SK-N-MC (cell line): ENCODE results near the gene MAPKBP1.

Experiments
- DNase-seq: peaks from one replicate; pipeline ENCODE4 v3.0.0-alpha.2; 2011; ENCODE audit warnings: low read depth, low spot score
- H3K27ac ChIP-seq: fragments of 200-600 bp; sonication (generic); 2 replicates; pipeline ENCODE4 v1.5.1; 2016; ENCODE audit warnings: mixed run types
- H3K36me3 ChIP-seq: fragments of 200-600 bp; sonication (generic); 2 replicates; pipeline ENCODE4 v1.6.1; 2017; ENCODE audit warnings: antibody characterized with exemption, low read length, mixed read lengths; ENCODE audit not compliant: insufficient read depth
- H3K4me3 ChIP-seq: fragments of 200-600 bp; sonication (generic); 2 replicates; pipeline ENCODE4 v1.5.1; 2016
- H3K9ac ChIP-seq: fragments of 200-600 bp; sonication (generic); 2 replicates; pipeline ENCODE4 v1.8.0; 2017; ENCODE audit warnings: mixed run types, mixed read lengths; ENCODE audit not compliant: insufficient read length
- H3K9me3 ChIP-seq: fragments of 200-600 bp; sonication (generic); 2 replicates; pipeline ENCODE4 v1.6.1; 2017; ENCODE audit warnings: low read depth, mild to moderate bottlenecking, antibody characterized with exemption, low read length, moderate library complexity, mixed read lengths
- EZH2 ChIP-seq: fragments of 200-600 bp; sonication (generic); IDR thresholded peaks from one replicate; pipeline ENCODE4 v1.6.1; 2017; ENCODE audit warnings: antibody characterized with exemption
- FOXP2 ChIP-seq: optimal IDR thresholded peaks from 2 replicates; pipeline ENCODE3; 2011; ENCODE audit warnings: mild to moderate bottlenecking, moderate library complexity; ENCODE audit not compliant: insufficient read depth; ENCODE audit errors: extremely low read length, control extremely low read depth
- POLR2AphosphoS5 ChIP-seq: IDR thresholded peaks from 2 replicates; pipeline ENCODE4 v1.6.1; 2012; ENCODE audit warnings: mild to moderate bottlenecking, low read depth, low read length, borderline replicate concordance

The MAPKBP1 gene

DNA sequence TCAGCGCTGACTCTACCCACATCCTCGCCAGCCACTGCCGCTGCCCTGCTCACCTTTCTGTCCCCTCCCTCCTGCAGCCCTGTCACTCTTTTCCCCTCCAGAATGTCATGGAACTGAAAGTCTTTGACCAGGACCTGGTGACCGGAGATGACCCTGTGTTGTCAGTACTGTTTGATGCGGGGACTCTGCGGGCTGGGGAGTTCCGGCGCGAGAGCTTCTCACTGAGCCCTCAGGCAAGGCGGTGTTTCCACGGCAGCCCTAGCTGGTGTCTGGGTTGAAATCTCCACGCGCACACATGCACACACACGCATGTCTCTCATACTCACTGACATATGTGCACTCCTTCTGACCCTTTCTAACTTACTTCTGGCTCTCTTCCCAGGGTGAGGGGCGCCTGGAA is 66.4 kb downstream of the MAPKBP1 start:
- H3K4me3 ChIP-seq: no peak overlapping the region
- no peak overlapping the region for H3K27ac ChIP-seq
- TF ChIP-seq FOXP2 (no peak), EZH2 (no peak), POLR2AphosphoS5 (no peak)
- H3K36me3 ChIP-seq: no peaks in the 10 kb centered on the region
- H3K9me3 ChIP-seq: no peaks in the 10 kb centered on the region
- DNase-seq: no peak
- H3K9ac ChIP-seq: no peak overlapping the region

GRCh38 chr15:41841131-41841530 is 66.8 kb downstream of the MAPKBP1 start:
- Histone ChIP-seq H3K4me3 (no peak overlapping the region), H3K36me3 (no peaks in the 10 kb centered on the region), H3K9me3 (no peaks in the 10 kb centered on the region), H3K27ac (no peak overlapping the region), H3K9ac (no peak overlapping the region)
- no peak for DNase-seq
- TF ChIP-seq EZH2: no peak
- no peak for TF ChIP-seq POLR2AphosphoS5
- TF ChIP-seq FOXP2: no peak

- no peak for DNase-seq
- no peak overlapping the region for H3K4me3 ChIP-seq
- no peaks in the 10 kb centered on the region for H3K9me3 ChIP-seq
- no peaks in the 10 kb centered on the region for H3K36me3 ChIP-seq
- TF ChIP-seq EZH2 (no peak), POLR2AphosphoS5 (no peak), FOXP2 (no peak)
- H3K27ac ChIP-seq: no peak overlapping the region
- no peak overlapping the region for H3K9ac ChIP-seq
These were observed 67.9 kb downstream of the MAPKBP1 start for GRCh38 chr15:41842229-41842628.

GRCh38 chr15:41843571-41843970 is 69.3 kb downstream of the MAPKBP1 start:
- H3K9ac ChIP-seq: no peak overlapping the region
- no peak overlapping the region for H3K4me3 ChIP-seq
- H3K36me3 ChIP-seq: no peaks in the 10 kb centered on the region
- H3K27ac ChIP-seq: no peak overlapping the region
- H3K9me3 ChIP-seq: no peaks in the 10 kb centered on the region
- no peak for DNase-seq
- TF ChIP-seq EZH2: no peak
- TF ChIP-seq FOXP2: no peak
- TF ChIP-seq POLR2AphosphoS5: no peak

GRCh38 chr15:41844814-41845213 is 70.5 kb downstream of the MAPKBP1 start:
- Histone ChIP-seq H3K27ac (no peak overlapping the region), H3K9me3 (no peaks in the 10 kb centered on the region), H3K4me3 (no peak overlapping the region), H3K36me3 (no peaks in the 10 kb centered on the region), H3K9ac (no peak overlapping the region)
- no peak for DNase-seq
- no peak for TF ChIP-seq POLR2AphosphoS5
- no peak for TF ChIP-seq EZH2
- no peak for TF ChIP-seq FOXP2

DNA sequence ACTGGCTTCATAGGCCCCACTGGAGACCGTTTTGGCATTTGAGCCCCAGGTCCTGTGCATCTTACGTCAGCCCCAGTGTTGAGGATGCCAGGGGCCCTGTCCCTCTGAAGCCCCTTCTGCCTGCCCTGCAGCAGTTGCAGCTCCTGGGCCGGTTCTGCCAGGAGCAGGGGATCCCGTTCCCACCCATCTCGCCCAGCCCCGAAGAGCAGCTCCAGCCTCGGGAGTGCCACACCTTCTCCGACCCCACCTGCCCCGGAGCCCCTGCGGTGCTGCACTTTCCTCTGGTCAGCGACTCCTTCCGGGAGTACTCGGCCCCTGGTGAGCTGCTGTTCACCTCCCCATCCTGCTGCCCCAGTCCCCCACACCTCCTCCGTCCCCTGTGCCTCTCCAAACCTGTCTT is 72.9 kb downstream of the MAPKBP1 start:
- no peak for DNase-seq

DNA sequence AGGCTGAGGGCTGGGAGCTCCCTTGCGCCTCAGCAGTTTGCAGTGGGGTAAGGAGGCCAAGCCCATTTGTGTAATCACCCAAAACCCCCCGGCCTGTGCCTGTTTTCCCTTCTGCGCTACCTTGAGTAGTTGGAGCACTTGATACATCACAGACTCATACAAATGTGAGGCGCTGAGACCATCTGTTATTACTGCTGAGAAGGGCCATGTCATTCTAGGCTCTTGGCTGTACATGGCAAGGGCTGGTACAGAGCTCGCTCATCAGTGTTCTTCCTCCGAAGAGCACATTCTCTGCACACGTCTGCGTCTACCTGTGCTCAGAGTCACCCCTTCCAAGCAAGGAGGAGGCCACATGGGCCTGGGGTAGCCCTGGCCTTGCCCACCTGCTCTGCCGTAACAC is 73.7 kb downstream of the MAPKBP1 start:
- no peak overlapping the region for H3K4me3 ChIP-seq
- TF ChIP-seq POLR2AphosphoS5 (no peak), EZH2 (no peak), FOXP2 (no peak)
- DNase-seq: no peak
- no peak overlapping the region for H3K9ac ChIP-seq
- H3K36me3 ChIP-seq: no peaks in the 10 kb centered on the region
- no peaks in the 10 kb centered on the region for H3K9me3 ChIP-seq
- H3K27ac ChIP-seq: no peak overlapping the region

More for the DNA sequence above, 72.9 kb downstream of the MAPKBP1 start:
- no peak overlapping the region for H3K27ac ChIP-seq
- TF ChIP-seq POLR2AphosphoS5: no peak
- TF ChIP-seq FOXP2: no peak
- TF ChIP-seq EZH2: no peak
- H3K4me3 ChIP-seq: no peak overlapping the region
- H3K36me3 ChIP-seq: no peaks in the 10 kb centered on the region
- H3K9ac ChIP-seq: no peak overlapping the region
- no peaks in the 10 kb centered on the region for H3K9me3 ChIP-seq

DNA sequence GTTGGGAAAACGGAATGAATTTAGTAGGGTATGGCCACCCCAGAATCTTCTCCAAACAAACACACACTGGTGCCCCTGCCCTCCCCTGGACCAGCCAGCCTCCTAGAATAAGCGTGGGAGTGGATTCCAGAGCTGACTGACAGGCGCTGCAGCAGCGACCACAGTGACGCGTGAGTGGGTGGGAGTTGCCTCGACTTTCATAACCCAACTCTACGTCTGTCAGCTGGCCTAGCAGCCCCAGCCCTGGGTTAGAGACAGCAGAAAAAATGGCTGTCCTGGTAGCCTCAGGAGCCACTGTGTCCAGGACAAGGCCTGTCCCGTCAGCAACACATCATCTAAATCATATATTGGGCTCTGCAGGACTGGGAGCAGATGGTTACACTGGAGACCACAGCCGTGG is 74.3 kb downstream of the MAPKBP1 start:
- no peak overlapping the region for H3K9ac ChIP-seq
- no peaks in the 10 kb centered on the region for H3K36me3 ChIP-seq
- H3K9me3 ChIP-seq: no peaks in the 10 kb centered on the region
- TF ChIP-seq FOXP2: no peak
- TF ChIP-seq POLR2AphosphoS5: no peak
- TF ChIP-seq EZH2: no peak
- DNase-seq: no peak
- H3K27ac ChIP-seq: no peak overlapping the region
- H3K4me3 ChIP-seq: no peak overlapping the region

DNA sequence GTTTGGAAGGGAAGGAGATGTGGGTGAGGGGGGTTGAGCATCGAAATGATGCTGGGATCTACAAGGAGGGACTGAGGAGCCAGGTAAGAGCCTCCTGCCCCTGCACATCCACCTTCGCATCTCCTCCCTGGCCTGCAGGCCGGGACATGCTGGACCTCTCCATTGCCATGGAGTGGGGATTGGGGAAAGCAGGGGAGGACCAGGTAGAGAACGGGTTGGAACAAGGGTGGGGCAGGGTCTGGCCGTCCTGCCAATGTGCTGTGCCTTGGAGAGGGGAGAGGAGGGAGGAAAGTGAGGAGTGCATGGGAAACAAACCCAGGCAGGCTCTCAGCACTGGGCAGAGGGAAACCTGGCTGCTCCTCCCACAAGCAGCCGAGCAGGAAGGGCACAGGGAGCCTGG is 74.9 kb downstream of the MAPKBP1 start:
- no peak for TF ChIP-seq FOXP2
- TF ChIP-seq EZH2: no peak
- TF ChIP-seq POLR2AphosphoS5: no peak
- Histone ChIP-seq H3K27ac (no peak overlapping the region), H3K9me3 (no peaks in the 10 kb centered on the region), H3K9ac (no peak overlapping the region), H3K4me3 (no peak overlapping the region), H3K36me3 (no peaks in the 10 kb centered on the region)
- no peak for DNase-seq

DNA sequence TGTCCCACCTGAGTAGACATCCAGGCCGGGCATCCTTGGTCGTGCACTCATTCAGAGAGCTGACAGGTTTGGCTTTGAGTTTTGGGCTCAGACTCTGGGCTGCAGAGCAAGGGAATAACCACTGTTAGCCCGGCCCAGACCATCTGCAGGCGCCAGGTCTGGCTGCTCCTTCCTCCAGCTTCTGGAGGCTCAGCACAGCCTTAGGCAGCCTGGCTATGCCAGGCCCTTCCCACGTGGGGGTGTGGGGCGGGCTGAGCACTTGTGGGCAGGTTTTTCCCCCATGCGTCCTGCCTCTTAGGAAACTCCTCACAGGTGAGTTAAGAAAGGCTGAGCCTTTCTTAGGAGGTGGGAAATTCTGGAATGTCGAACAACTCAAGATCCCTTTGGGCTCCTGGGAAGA is 75.6 kb downstream of the MAPKBP1 start:
- Histone ChIP-seq H3K36me3 (no peaks in the 10 kb centered on the region), H3K9me3 (no peaks in the 10 kb centered on the region), H3K9ac (no peak overlapping the region), H3K4me3 (no peak overlapping the region), H3K27ac (no peak overlapping the region)
- DNase-seq: no peak
- TF ChIP-seq POLR2AphosphoS5: no peak
- TF ChIP-seq FOXP2: no peak
